Measurements from ENCODE around the gene EPHB2.

The EPHB2 gene

DNA sequence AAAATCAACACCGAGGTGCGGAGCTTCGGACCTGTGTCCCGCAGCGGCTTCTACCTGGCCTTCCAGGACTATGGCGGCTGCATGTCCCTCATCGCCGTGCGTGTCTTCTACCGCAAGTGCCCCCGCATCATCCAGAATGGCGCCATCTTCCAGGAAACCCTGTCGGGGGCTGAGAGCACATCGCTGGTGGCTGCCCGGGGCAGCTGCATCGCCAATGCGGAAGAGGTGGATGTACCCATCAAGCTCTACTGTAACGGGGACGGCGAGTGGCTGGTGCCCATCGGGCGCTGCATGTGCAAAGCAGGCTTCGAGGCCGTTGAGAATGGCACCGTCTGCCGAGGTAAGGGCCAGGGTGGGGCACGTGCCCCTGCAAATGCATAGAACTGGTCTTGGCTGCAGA, 74.1 kb downstream of the EPHB2 start:
- DNase-seq = no peak
- Mint-ChIP-seq H3K27me3 (ENCODE audit: low read depth, poor library complexity) (no peaks in the 10 kb centered on the region), H3K27ac (no peak overlapping the region), H3K4me1 (peaks cover 53% of the 10 kb centered on the region), H3K36me3 (ENCODE audit: low read depth) (no peaks in the 10 kb centered on the region), H3K9me3 (no peaks in the 10 kb centered on the region), H3K4me3 (no peak overlapping the region)
- TF ChIP-seq CTCF (IDR thresholded peaks at IDR 0.05) = no peak

DNA sequence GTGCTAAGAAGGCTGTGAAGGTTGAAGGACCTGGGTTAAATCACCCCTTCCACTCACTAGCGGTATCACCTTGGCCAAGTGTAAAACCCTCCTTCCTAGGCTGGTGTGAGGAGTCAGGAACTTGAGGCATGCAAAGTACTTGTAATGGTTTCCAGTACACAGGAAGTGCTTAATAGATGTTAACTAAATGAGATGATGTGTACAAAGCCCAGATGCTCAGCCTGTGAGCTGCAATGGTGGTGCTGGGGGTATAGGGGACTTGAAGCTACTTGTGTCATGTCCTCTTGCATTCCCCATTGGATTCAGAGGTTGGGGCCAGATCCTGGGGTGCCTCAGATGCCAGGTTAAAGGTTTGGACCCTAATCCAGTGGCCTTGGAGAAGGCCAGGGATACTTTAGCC, 75.5 kb downstream of the EPHB2 start:
- Mint-ChIP-seq H3K9me3 (no peaks in the 10 kb centered on the region), H3K36me3 (ENCODE audit: low read depth) (no peaks in the 10 kb centered on the region), H3K4me3 (no peak overlapping the region), H3K27me3 (ENCODE audit: low read depth, poor library complexity) (peaks cover 4% of the 10 kb centered on the region), H3K4me1 (peaks cover 51% of the 10 kb centered on the region), H3K27ac (no peak overlapping the region)
- no peak for DNase-seq
- no peak for TF ChIP-seq CTCF (IDR thresholded peaks at IDR 0.05)

DNA sequence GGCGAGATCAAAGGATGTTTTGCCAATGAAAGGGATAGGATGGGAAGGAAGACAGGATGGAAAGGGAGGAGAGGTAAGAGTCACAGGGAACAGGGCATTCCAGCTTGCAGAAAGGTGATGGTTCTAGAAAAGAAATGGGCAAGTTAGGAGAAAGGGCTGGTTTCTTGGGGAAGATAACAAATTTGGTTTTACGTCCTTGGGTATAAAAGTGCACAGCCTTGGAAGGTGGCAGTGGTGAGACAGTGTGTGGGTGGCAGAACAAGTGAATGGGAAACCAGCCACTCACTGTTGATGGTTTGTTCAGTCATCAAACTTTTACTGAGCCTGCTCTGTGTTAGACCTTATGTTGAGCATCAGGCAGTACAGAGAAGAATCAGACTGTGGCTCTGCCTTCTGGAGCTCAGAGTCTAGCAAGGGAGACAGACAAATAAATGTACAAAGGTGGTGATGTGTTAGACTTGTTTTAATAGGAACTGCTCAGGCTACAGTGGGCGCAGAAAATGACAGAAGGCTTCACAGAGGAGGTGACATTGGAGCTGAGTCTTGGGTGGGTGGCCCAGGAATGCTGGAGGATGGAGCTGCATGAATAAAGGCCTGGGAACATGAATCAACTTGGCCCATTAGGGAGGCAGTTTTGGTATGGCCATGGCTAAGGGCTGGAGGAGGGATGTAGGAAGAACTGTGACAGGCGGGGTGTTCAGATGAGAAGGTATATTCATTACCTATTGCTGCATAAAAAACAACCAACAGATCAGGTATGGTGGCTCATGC, 76.3 kb downstream of the EPHB2 start:
- peaks cover 47% of the 10 kb centered on the region for H3K4me1 Mint-ChIP-seq
- no peak overlapping the region for H3K4me3 Mint-ChIP-seq
- no peaks in the 10 kb centered on the region for H3K36me3 Mint-ChIP-seq (ENCODE audit: low read depth)
- no peaks in the 10 kb centered on the region for H3K9me3 Mint-ChIP-seq
- H3K27ac Mint-ChIP-seq = peak overlapping the region; percentile 16
- TF ChIP-seq CTCF (IDR thresholded peaks at IDR 0.05) = no peak
- no peak for DNase-seq
- peaks cover 4% of the 10 kb centered on the region for H3K27me3 Mint-ChIP-seq (ENCODE audit: low read depth, poor library complexity)

GRCh38 chr1:22787636-22788035, 77.0 kb downstream of the EPHB2 start:
- DNase-seq = no peak
- no peak for TF ChIP-seq CTCF (IDR thresholded peaks at IDR 0.05)
- H3K27me3 Mint-ChIP-seq (ENCODE audit: low read depth, poor library complexity) = peaks cover 4% of the 10 kb centered on the region
- H3K4me3 Mint-ChIP-seq = no peak overlapping the region
- no peaks in the 10 kb centered on the region for H3K36me3 Mint-ChIP-seq (ENCODE audit: low read depth)
- H3K4me1 Mint-ChIP-seq = peaks cover 44% of the 10 kb centered on the region
- no peak overlapping the region for H3K27ac Mint-ChIP-seq
- H3K9me3 Mint-ChIP-seq = no peaks in the 10 kb centered on the region

DNA sequence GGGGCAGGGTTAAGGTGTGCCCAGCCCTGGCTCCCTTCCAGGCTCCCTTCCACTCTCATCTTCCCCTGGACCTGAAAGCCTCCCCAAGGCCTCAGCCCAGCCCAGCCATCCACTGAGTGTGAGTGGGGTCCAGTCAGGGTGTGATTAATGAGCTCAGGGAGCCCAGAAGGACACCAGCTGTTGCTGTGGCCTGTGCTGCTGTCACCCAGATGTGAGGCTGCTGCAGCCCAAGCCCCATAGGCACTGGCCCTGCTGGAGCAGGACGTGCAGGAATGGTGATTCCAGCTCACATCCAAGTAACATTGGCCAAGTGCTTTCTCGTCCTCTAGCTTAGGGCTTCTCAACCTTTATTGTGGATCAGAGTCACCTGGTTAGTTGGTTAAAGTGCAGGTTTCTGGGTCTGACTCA, 77.6 kb downstream of the EPHB2 start:
- no peak for TF ChIP-seq CTCF (IDR thresholded peaks at IDR 0.05)
- Mint-ChIP-seq H3K27ac (no peak overlapping the region), H3K27me3 (ENCODE audit: low read depth, poor library complexity) (peaks cover 4% of the 10 kb centered on the region), H3K4me1 (peaks cover 49% of the 10 kb centered on the region), H3K9me3 (no peaks in the 10 kb centered on the region), H3K36me3 (ENCODE audit: low read depth) (no peaks in the 10 kb centered on the region), H3K4me3 (no peak overlapping the region)
- peak; percentile 30 for DNase-seq

DNA sequence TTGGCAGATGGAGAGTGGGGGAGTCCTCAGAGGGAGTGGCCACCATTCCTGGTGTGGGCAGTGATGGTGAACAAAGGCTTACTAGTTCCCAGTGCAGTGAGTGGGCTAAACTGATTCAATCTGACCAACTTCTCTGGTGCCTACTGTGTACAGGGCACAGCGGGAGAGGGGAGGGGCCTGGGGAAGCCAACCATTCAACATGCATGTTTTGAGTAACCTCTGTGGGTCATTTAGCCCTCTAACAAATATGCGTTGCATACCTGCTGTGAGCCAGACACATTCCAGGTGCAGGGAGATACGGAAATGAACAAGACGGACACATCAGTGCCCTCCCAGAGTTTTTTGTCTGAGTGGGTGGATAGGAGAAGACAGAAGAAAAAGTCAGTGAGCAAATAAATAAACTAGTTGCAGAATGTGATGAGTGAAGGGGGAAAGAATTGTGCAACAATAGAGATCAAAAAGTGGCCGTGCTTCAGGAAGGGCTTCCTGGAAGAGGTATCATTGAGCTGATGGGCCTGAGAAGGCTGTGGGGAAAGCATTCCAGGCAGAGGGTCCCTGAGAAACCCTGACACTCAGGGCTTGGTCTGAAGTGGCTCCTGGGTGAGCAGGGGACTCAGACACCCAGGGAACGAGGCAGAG, 78.8 kb downstream of the EPHB2 start:
- H3K4me1 Mint-ChIP-seq = peaks cover 60% of the 10 kb centered on the region

More for the DNA sequence above, 78.8 kb downstream of the EPHB2 start:
- no peaks in the 10 kb centered on the region for H3K9me3 Mint-ChIP-seq
- peak overlapping the region; percentile 34 for H3K27ac Mint-ChIP-seq
- H3K36me3 Mint-ChIP-seq (ENCODE audit: low read depth) = no peaks in the 10 kb centered on the region
- no peak for TF ChIP-seq CTCF (IDR thresholded peaks at IDR 0.05)
- peaks cover 4% of the 10 kb centered on the region for H3K27me3 Mint-ChIP-seq (ENCODE audit: low read depth, poor library complexity)
- no peak overlapping the region for H3K4me3 Mint-ChIP-seq
- no peak for DNase-seq

All from nephron progenitor cell (in vitro differentiated cells).